ENCODE results near the gene FAAP100. TPM values are rescaled to one million over a fixed set of nuclear protein-coding genes. Genes with fewer than 3 reads are reported as not detected.
A peak's percentile ranks its signal among the peaks of the same experiment; 100 is the strongest.

The FAAP100 gene
- total and polyA plus RNA-seq, 2 experiments from 2014 or later: 25.2 to 44.9 TPM

- H3K4me1 ChIP-seq (ENCODE audit: insufficient read depth): peaks cover 10% of the 10 kb centered on the region; the same call in 1 of the 2 replicates
- no peaks in the 10 kb centered on the region for H4K20me1 ChIP-seq (ENCODE audit: insufficient read depth)
- no peaks in the 10 kb centered on the region for H3K36me3 ChIP-seq (ENCODE audit: low read depth)
- no peaks in the 10 kb centered on the region for H3K9me2 ChIP-seq (ENCODE audit: insufficient read depth)
- no peak overlapping the region for H3K9ac ChIP-seq
- H3K27ac ChIP-seq: no peak overlapping the region
- 87 to 89% methylated on average over 20 to 21 of the region's 21 CpGs for WGBS, 2 experiments (ENCODE audit: low coverage in 1 of 2, low lambda C conversion rate in 2 of 2, missing lambda C conversion rate in 2 of 2)
- in situ Hi-C loops (cut with MboI): no loop called here
- no peak overlapping the region for H2AFZ ChIP-seq
- no peak for DNase-seq
- H3K4me3 ChIP-seq: no peak overlapping the region
- TF ChIP-seq EZH2 (IDR thresholded peaks at IDR 0.05; ENCODE audit: insufficient read depth, poor library complexity, severe bottlenecking) (no peak), EZH2phosphoT487 (IDR thresholded peaks at IDR 0.05; ENCODE audit: insufficient read depth, low read depth) (no peak)
- no peak overlapping the region for H3K4me2 ChIP-seq (ENCODE audit: unreplicated experiment)
- no peaks in the 10 kb centered on the region for H3F3A ChIP-seq (ENCODE audit: insufficient read depth)
- H3K79me2 ChIP-seq (ENCODE audit: insufficient read depth): no peaks in the 10 kb centered on the region
- H3K9me3 ChIP-seq (ENCODE audit: low read depth): no peaks in the 10 kb centered on the region
- H3K27me3 ChIP-seq (replicated peaks; ENCODE audit: insufficient read depth): no peaks in the 10 kb centered on the region
These were observed 25.2 kb downstream of the FAAP100 start for GRCh38 chr17:81526662-81527571.

GRCh38 chr17:81524865-81525159 lies 27.3 kb downstream of the FAAP100 start:
- Histone ChIP-seq H3K27ac (no peak overlapping the region), H3K27me3 (replicated peaks; ENCODE audit: insufficient read depth) (no peaks in the 10 kb centered on the region), H2AFZ (no peak overlapping the region), H3K36me3 (ENCODE audit: low read depth) (no peaks in the 10 kb centered on the region), H3K9me3 (ENCODE audit: low read depth) (no peaks in the 10 kb centered on the region), H3F3A (ENCODE audit: insufficient read depth) (peaks cover 11% of the 10 kb centered on the region; the same call in 1 of the 2 replicates), H3K9ac (no peak overlapping the region), H4K20me1 (ENCODE audit: insufficient read depth) (no peaks in the 10 kb centered on the region), H3K4me2 (ENCODE audit: unreplicated experiment) (no peak overlapping the region), H3K4me3 (no peak overlapping the region), H3K79me2 (ENCODE audit: insufficient read depth) (no peaks in the 10 kb centered on the region), H3K4me1 (ENCODE audit: insufficient read depth) (peaks cover 10% of the 10 kb centered on the region; the same call in 1 of the 2 replicates), H3K9me2 (ENCODE audit: insufficient read depth) (no peaks in the 10 kb centered on the region)
- in situ Hi-C loops (cut with MboI): no loop called here
- 70 to 72% methylated on average over 8 of the region's 8 CpGs for WGBS, 2 experiments (ENCODE audit: low coverage in 1 of 2, low lambda C conversion rate in 2 of 2, missing lambda C conversion rate in 2 of 2)
- TF ChIP-seq EZH2 (IDR thresholded peaks at IDR 0.05; ENCODE audit: insufficient read depth, poor library complexity, severe bottlenecking) (no peak), EZH2phosphoT487 (IDR thresholded peaks at IDR 0.05; ENCODE audit: insufficient read depth, low read depth) (no peak)
- no peak for DNase-seq

- no peak for DNase-seq
- no peaks in the 10 kb centered on the region for H3K9me3 ChIP-seq (ENCODE audit: low read depth)
- H3K9ac ChIP-seq: no peak overlapping the region
- H3K4me2 ChIP-seq (ENCODE audit: unreplicated experiment): no peak overlapping the region
- in situ Hi-C loops (cut with MboI): no loop called here
- peaks cover 10% of the 10 kb centered on the region; the same call in 1 of the 2 replicates for H3K4me1 ChIP-seq (ENCODE audit: insufficient read depth)
- no peaks in the 10 kb centered on the region for H3K27me3 ChIP-seq (replicated peaks; ENCODE audit: insufficient read depth)
- H4K20me1 ChIP-seq (ENCODE audit: insufficient read depth): no peaks in the 10 kb centered on the region
- WGBS, 2 experiments (ENCODE audit: low coverage in 1 of 2, low lambda C conversion rate in 2 of 2, missing lambda C conversion rate in 2 of 2): 71 to 79% methylated on average over 13 to 18 of the region's 18 CpGs
- no peak overlapping the region for H2AFZ ChIP-seq
- H3K36me3 ChIP-seq (ENCODE audit: low read depth): no peaks in the 10 kb centered on the region
- H3F3A ChIP-seq (ENCODE audit: insufficient read depth): peaks cover 11% of the 10 kb centered on the region; the same call in 1 of the 2 replicates
- H3K79me2 ChIP-seq (ENCODE audit: insufficient read depth): no peaks in the 10 kb centered on the region
- no peak overlapping the region for H3K4me3 ChIP-seq
- no peak overlapping the region for H3K27ac ChIP-seq
- no peaks in the 10 kb centered on the region for H3K9me2 ChIP-seq (ENCODE audit: insufficient read depth)
- TF ChIP-seq EZH2phosphoT487 (IDR thresholded peaks at IDR 0.05; ENCODE audit: insufficient read depth, low read depth) (no peak), EZH2 (IDR thresholded peaks at IDR 0.05; ENCODE audit: insufficient read depth, poor library complexity, severe bottlenecking) (no peak)
These were observed 27.9 kb downstream of the FAAP100 start for GRCh38 chr17:81524039-81524864.

GRCh38 chr17:81523402-81524038 lies 28.6 kb downstream of the FAAP100 start:
- Histone ChIP-seq H3K9ac (peak overlapping the region; percentile 38), H3K9me2 (ENCODE audit: insufficient read depth) (no peaks in the 10 kb centered on the region), H3K4me1 (ENCODE audit: insufficient read depth) (peaks cover 17% of the 10 kb centered on the region; the same call in 1 of the 2 replicates), H2AFZ (no peak overlapping the region), H3F3A (ENCODE audit: insufficient read depth) (peaks cover 11% of the 10 kb centered on the region; the same call in 1 of the 2 replicates), H3K4me2 (ENCODE audit: unreplicated experiment) (peak overlapping the region; percentile 10), H3K79me2 (ENCODE audit: insufficient read depth) (no peaks in the 10 kb centered on the region), H3K27me3 (replicated peaks; ENCODE audit: insufficient read depth) (no peaks in the 10 kb centered on the region), H3K9me3 (ENCODE audit: low read depth) (no peaks in the 10 kb centered on the region), H4K20me1 (ENCODE audit: insufficient read depth) (no peaks in the 10 kb centered on the region), H3K36me3 (ENCODE audit: low read depth) (no peaks in the 10 kb centered on the region), H3K4me3 (no peak overlapping the region), H3K27ac (no peak overlapping the region)
- in situ Hi-C loops (cut with MboI): no loop called here
- no peak for TF ChIP-seq EZH2 (IDR thresholded peaks at IDR 0.05; ENCODE audit: insufficient read depth, poor library complexity, severe bottlenecking)
- no peak for TF ChIP-seq EZH2phosphoT487 (IDR thresholded peaks at IDR 0.05; ENCODE audit: insufficient read depth, low read depth)
- peak; percentile 89 for DNase-seq
- 11 to 12% methylated on average over 15 to 16 of the region's 17 CpGs for WGBS, 2 experiments (ENCODE audit: low coverage in 1 of 2, low lambda C conversion rate in 2 of 2, missing lambda C conversion rate in 2 of 2)

Data from GM23248 (cell line).